Esophagus squamous epithelium (tissue), 4 donors: ENCODE results near the gene ING5.

Experiments used
- CTCF ChIP-seq, 6 experiments: fragments of 450-650 bp in 4 of 6; fragments of 200-600 bp in 2 of 6; sonication (generic) in 2 of 6; IDR thresholded peaks; one replicate each; pipeline ENCODE4 v1.5.1; 2016 to 2019; ENCODE audit warnings: antibody characterized with exemption in 6 of 6, mild to moderate bottlenecking in 4 of 6, moderate library complexity in 4 of 6
- POLR2A ChIP-seq, 4 donors: fragments of 450-650 bp; IDR thresholded peaks; one replicate each; pipeline ENCODE4 v1.6.1; 2017; ENCODE audit warnings: antibody characterized with exemption in 4 of 4, mild to moderate bottlenecking in 4 of 4, moderate library complexity in 3 of 4

- TF ChIP-seq CTCF (IDR thresholded peaks at IDR 0.05) (no peak), POLR2A (IDR thresholded peaks at IDR 0.05) (no peak)
Observed at GRCh38 chr2:241770185-241770935, 68.5 kb downstream of the ING5 start.
